Fibroblast of lung (primary cell): ENCODE data around the gene PIGBOS1. TPM values are rescaled to one million over a fixed set of nuclear protein-coding genes. Genes with fewer than 3 reads are reported as not detected.

ENCODE experiments used
- DNase-seq, 2 donors: peaks; one replicate each; pipeline versions ENCODE4 v3.0.0 to v3.0.0-alpha.2; 2010; ENCODE audit warnings: low read depth in 2 of 2
- H2AFZ ChIP-seq: 2 replicates; pipeline ENCODE4 v1.5.1; 2012; ENCODE audit warnings: low read length, control low read depth, inconsistent platforms
- H3K27ac ChIP-seq: 2 replicates; pipeline ENCODE4 v1.5.1; 2011; ENCODE audit warnings: low read length, control low read depth; ENCODE audit not compliant: insufficient read depth
- H3K27me3 ChIP-seq: 2 replicates; pipeline ENCODE4 v1.5.1; 2011; ENCODE audit warnings: mild to moderate bottlenecking, low read length; ENCODE audit not compliant: control insufficient read depth, insufficient read depth
- H3K36me3 ChIP-seq: 2 replicates; pipeline ENCODE4 v1.5.1; 2011; ENCODE audit warnings: low read length; ENCODE audit not compliant: control insufficient read depth, insufficient read depth
- H3K4me1 ChIP-seq: 2 replicates; pipeline ENCODE4 v1.5.1; 2011; ENCODE audit warnings: low read length; ENCODE audit not compliant: control insufficient read depth, insufficient read depth; ENCODE audit errors: extremely low read depth
- H3K4me2 ChIP-seq: 2 replicates; pipeline ENCODE4 v1.5.1; 2011; ENCODE audit warnings: low read length, control low read depth; ENCODE audit not compliant: insufficient read depth; ENCODE audit errors: extremely low read depth
- H3K4me3 ChIP-seq, 4 experiments: fragments of 200-600 bp in 1 of 4; sonication (generic) in 1 of 4; replicated peaks in 1 of 4; 2 replicates each; pipeline ENCODE4 v1.5.1; 2011 to 2016; ENCODE audit warnings: low read length in 4 of 4, low read depth in 3 of 4, mild to moderate bottlenecking in 3 of 4, control low read depth in 2 of 4, inconsistent platforms in 1 of 4, mixed read lengths in 1 of 4; ENCODE audit not compliant: insufficient read depth in 1 of 4; ENCODE audit errors: control extremely low read depth in 1 of 4
- H3K79me2 ChIP-seq: 2 replicates; pipeline ENCODE4 v1.5.1; 2012; ENCODE audit warnings: mild to moderate bottlenecking, low read length, inconsistent platforms; ENCODE audit not compliant: control insufficient read depth, insufficient read depth
- H3K9ac ChIP-seq: 2 replicates; pipeline ENCODE4 v1.5.1; 2011; ENCODE audit warnings: mild to moderate bottlenecking, low read length, control low read depth; ENCODE audit not compliant: insufficient read depth
- H3K9me3 ChIP-seq: 2 replicates; pipeline ENCODE4 v1.5.1; 2012; ENCODE audit warnings: low read depth, low read length; ENCODE audit not compliant: control insufficient read depth, insufficient read depth
- H4K20me1 ChIP-seq: 2 replicates; pipeline ENCODE4 v1.5.1; 2011; ENCODE audit warnings: low read length; ENCODE audit not compliant: control insufficient read depth, insufficient read depth; ENCODE audit errors: extremely low read depth
- EZH2 ChIP-seq: IDR thresholded peaks from 2 replicates; pipeline ENCODE4 v1.5.1; 2012; ENCODE audit warnings: low read length, control low read depth, mild to moderate bottlenecking; ENCODE audit errors: missing control alignments
- polyA plus RNA-seq, 2 donors: library from polyadenylated mRNA; depleted of rRNA in 1 of 2; stranded (reverse) in 1 of 2; unstranded in 1 of 2; fragments of >200 nt; gene quantifications; 2 replicates each; pipeline ENCODE4 v1.2.1, GENCODE V29; 2011 to 2012; ENCODE audit warnings: missing spikeins in 1 of 2
- total RNA-seq: library from RNA; depleted of rRNA; stranded (reverse); fragments of >200 nt; gene quantifications from 2 replicates; pipeline ENCODE4 v1.2.1, GENCODE V29; 2014
- TF ChIP-seq, protein P1 (sequence below), 2 donors: IDR thresholded peaks in 1 of 2; conservative IDR thresholded peaks in 1 of 2; 1 replicate in 1 of 2; 2 replicates in 1 of 2; pipeline ENCODE4 v1.5.1; 2011 to 2012; ENCODE audit warnings: low read length in 2 of 2, control low read depth in 1 of 2, inconsistent platforms in 1 of 2, low read depth in 1 of 2, mild to moderate bottlenecking in 1 of 2

Gene PIGBOS1
- total and polyA plus RNA-seq, 2 donors (not counting 1 experiment from before 2014, with no cell fraction given): 10.9 to 18.5 TPM

DNA sequence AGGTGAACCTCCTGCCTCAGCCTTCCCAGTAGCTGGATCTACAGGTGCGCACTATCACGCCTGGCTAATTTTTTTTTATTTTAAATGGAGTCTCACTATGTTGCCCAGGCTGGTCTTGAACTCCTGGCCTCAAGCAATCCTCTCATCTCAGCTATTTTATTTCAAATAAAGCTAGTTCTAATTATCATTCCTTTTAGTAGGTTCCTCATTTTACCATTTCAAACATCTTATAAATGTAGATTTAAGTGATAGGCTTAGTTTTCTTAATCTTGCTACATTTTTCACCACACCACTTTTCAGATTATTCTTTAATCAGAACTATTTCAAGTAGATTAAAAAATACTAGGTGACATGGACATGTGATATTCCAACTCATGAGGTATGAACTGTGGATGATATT is 30.4 kb upstream of the PIGBOS1 start:
- H3K9ac ChIP-seq: no peak overlapping the region
- H3K4me3 ChIP-seq: no peak overlapping the region
- no peaks in the 10 kb centered on the region for H4K20me1 ChIP-seq
- peaks cover under 1% of the 10 kb centered on the region for H3K4me1 ChIP-seq
- peaks cover 2% of the 10 kb centered on the region for H3K36me3 ChIP-seq
- no peak overlapping the region for H2AFZ ChIP-seq
- DNase-seq: no peak
- no peak overlapping the region for H3K27ac ChIP-seq
- H3K4me2 ChIP-seq: no peak overlapping the region
- H3K27me3 ChIP-seq: no peaks in the 10 kb centered on the region
- no peaks in the 10 kb centered on the region for H3K79me2 ChIP-seq
- TF ChIP-seq EZH2: no peak
- TF ChIP-seq, protein P1, sequence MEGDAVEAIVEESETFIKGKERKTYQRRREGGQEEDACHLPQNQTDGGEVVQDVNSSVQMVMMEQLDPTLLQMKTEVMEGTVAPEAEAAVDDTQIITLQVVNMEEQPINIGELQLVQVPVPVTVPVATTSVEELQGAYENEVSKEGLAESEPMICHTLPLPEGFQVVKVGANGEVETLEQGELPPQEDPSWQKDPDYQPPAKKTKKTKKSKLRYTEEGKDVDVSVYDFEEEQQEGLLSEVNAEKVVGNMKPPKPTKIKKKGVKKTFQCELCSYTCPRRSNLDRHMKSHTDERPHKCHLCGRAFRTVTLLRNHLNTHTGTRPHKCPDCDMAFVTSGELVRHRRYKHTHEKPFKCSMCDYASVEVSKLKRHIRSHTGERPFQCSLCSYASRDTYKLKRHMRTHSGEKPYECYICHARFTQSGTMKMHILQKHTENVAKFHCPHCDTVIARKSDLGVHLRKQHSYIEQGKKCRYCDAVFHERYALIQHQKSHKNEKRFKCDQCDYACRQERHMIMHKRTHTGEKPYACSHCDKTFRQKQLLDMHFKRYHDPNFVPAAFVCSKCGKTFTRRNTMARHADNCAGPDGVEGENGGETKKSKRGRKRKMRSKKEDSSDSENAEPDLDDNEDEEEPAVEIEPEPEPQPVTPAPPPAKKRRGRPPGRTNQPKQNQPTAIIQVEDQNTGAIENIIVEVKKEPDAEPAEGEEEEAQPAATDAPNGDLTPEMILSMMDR (conservative IDR thresholded peaks at IDR 0.05 in 1 of 2, IDR thresholded peaks at IDR 0.05 in 1 of 2; ENCODE audit: low read depth in 1 of 2, low read length in 2 of 2): no peak
- H3K9me3 ChIP-seq: no peaks in the 10 kb centered on the region

DNA sequence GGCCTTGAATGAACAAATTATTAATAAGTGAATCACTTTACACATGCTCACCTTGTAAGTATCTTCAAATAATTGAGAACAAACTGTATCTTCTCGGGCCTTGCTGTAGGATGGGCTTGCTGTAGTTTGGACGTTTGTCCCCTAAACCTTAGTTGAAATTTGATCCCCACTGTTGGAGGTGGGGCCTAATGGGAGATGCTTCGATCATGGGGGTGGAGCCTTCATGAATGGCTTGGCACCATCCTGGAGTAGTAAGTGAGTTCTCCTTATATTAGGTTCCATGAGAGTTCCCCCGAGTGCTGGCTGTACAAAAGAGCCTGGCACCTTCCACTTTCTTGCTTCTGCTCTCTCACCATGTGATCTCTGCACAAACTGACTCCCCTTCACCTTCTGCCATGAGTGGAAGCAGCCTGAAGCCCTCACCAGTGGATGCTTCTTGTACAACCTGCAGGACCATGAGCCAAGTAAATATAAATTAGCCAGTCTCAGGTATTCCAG is 29.4 kb upstream of the PIGBOS1 start:
- no peak for DNase-seq
- Histone ChIP-seq H3K27me3 (no peaks in the 10 kb centered on the region), H3K4me1 (peaks cover 2% of the 10 kb centered on the region), H3K36me3 (peaks cover 2% of the 10 kb centered on the region), H3K27ac (no peak overlapping the region), H3K4me2 (no peak overlapping the region), H3K79me2 (no peaks in the 10 kb centered on the region), H2AFZ (no peak overlapping the region), H3K9me3 (no peaks in the 10 kb centered on the region), H3K9ac (no peak overlapping the region), H3K4me3 (no peak overlapping the region), H4K20me1 (no peaks in the 10 kb centered on the region)
- TF ChIP-seq, protein P1 (conservative IDR thresholded peaks at IDR 0.05 in 1 of 2, IDR thresholded peaks at IDR 0.05 in 1 of 2; ENCODE audit: low read depth in 1 of 2, low read length in 2 of 2): no peak
- TF ChIP-seq EZH2: no peak

DNA sequence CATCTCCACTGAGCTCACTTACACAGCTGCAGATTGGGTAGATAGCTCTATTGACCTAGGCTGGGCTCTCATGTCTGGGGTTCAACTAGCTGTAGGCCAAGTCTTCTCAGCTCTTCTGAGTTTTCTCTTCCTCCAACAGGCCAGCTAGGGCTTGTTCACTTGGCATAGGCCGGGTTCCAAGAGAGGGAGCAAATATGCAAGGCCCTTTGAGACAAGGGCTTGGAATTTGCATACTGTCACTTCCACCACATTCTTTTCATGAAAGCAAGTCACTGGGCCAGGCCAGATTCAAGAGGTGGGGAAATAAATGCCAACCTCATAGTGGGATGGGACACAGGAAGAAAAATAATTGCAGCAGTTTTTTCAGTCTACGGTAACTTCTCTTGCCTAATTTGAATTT is 25.3 kb upstream of the PIGBOS1 start:
- peaks cover 2% of the 10 kb centered on the region for H3K4me1 ChIP-seq
- TF ChIP-seq, protein P1 (conservative IDR thresholded peaks at IDR 0.05 in 1 of 2, IDR thresholded peaks at IDR 0.05 in 1 of 2; ENCODE audit: low read depth in 1 of 2, low read length in 2 of 2): no peak
- no peaks in the 10 kb centered on the region for H3K79me2 ChIP-seq
- H3K27ac ChIP-seq: no peak overlapping the region
- peaks cover 2% of the 10 kb centered on the region for H3K36me3 ChIP-seq
- no peak overlapping the region for H3K4me2 ChIP-seq
- H3K27me3 ChIP-seq: no peaks in the 10 kb centered on the region
- no peaks in the 10 kb centered on the region for H3K9me3 ChIP-seq
- no peak overlapping the region for H3K9ac ChIP-seq
- H2AFZ ChIP-seq: no peak overlapping the region
- H4K20me1 ChIP-seq: no peaks in the 10 kb centered on the region
- no peak overlapping the region for H3K4me3 ChIP-seq
- peak in 1 of 2 donors; percentile 43 for DNase-seq
